Mesendoderm (in vitro differentiated cells): ENCODE measurements around the gene NSFL1C.

Source experiments
- DNase-seq: peaks from one replicate; pipeline ENCODE4 v3.0.0; 2013
- H2AK5ac ChIP-seq: 2 replicates; pipeline ENCODE4 v1.6.1; 2013; ENCODE audit warnings: low read length, inconsistent platforms
- H2BK120ac ChIP-seq: 2 replicates; pipeline ENCODE4 v1.6.1; 2013; ENCODE audit warnings: low read depth, mild to moderate bottlenecking, low read length, moderate library complexity, mixed read lengths
- H2BK15ac ChIP-seq: replicated peaks from 2 replicates; pipeline ENCODE4 v1.6.1; 2013; ENCODE audit warnings: low read depth, mild to moderate bottlenecking, moderate library complexity
- H2BK5ac ChIP-seq: 2 replicates; pipeline ENCODE4 v1.6.1; 2013; ENCODE audit warnings: low read length, inconsistent platforms
- H3K18ac ChIP-seq: 2 replicates; pipeline ENCODE4 v1.6.1; 2013; ENCODE audit warnings: mild to moderate bottlenecking, low read length, mixed read lengths
- H3K23ac ChIP-seq: one replicate; pipeline ENCODE4 v1.6.1; 2013; ENCODE audit warnings: low read length
- H3K27ac ChIP-seq: 2 replicates; pipeline ENCODE4 v1.5.1; 2013; ENCODE audit warnings: low read depth, mild to moderate bottlenecking, inconsistent platforms, low read length, moderate library complexity
- H3K27me3 ChIP-seq: 2 replicates; pipeline ENCODE4 v1.6.1; 2013; ENCODE audit warnings: low read length, control low read depth, mild to moderate bottlenecking, inconsistent platforms; ENCODE audit not compliant: insufficient read depth, poor library complexity
- H3K36me3 ChIP-seq: 2 replicates; pipeline ENCODE4 v1.6.1; 2013; ENCODE audit warnings: low read length, inconsistent platforms; ENCODE audit not compliant: control insufficient read depth, insufficient read depth
- H3K4ac ChIP-seq: one replicate; pipeline ENCODE4 v1.6.1; 2013; ENCODE audit warnings: low read depth, mild to moderate bottlenecking, low read length, moderate library complexity
- H3K4me1 ChIP-seq: 2 replicates; pipeline ENCODE4 v1.6.1; 2013; ENCODE audit warnings: low read depth, low read length, inconsistent platforms; ENCODE audit not compliant: control insufficient read depth
- H3K4me2 ChIP-seq: 2 replicates; pipeline ENCODE4 v1.6.1; 2013; ENCODE audit warnings: low read length
- H3K4me3 ChIP-seq: 2 replicates; pipeline ENCODE4 v1.5.1; 2013; ENCODE audit warnings: mild to moderate bottlenecking, low read length
- H3K56ac ChIP-seq: one replicate; pipeline ENCODE4 v1.6.1; 2013; ENCODE audit warnings: low read length
- H3K79me1 ChIP-seq: 2 replicates; pipeline ENCODE4 v1.6.1; 2013; ENCODE audit warnings: low read length, inconsistent platforms
- H3K79me2 ChIP-seq: 2 replicates; pipeline ENCODE4 v1.6.1; 2013; ENCODE audit warnings: mild to moderate bottlenecking, low read length; ENCODE audit not compliant: control insufficient read depth, insufficient read depth
- H3K9ac ChIP-seq: 2 replicates; pipeline ENCODE4 v1.6.1; 2013; ENCODE audit warnings: low read length, inconsistent platforms
- H4K5ac ChIP-seq: one replicate; pipeline ENCODE4 v1.6.1; 2013; ENCODE audit warnings: low read length
- H4K8ac ChIP-seq: one replicate; pipeline ENCODE4 v1.6.1; 2013; ENCODE audit warnings: low read depth, mild to moderate bottlenecking, control low read depth, low read length, moderate library complexity
- WGBS: extraction: QIAGEN DNeasy Blood & Tissue Kit; methylation state at CpG from one replicate; pipeline ENCODE4 v1.1.7; 2013; ENCODE audit warnings: low lambda C conversion rate, missing lambda C conversion rate; ENCODE audit not compliant: insufficient coverage; ENCODE audit errors: extremely low coverage; 5-methylcytosine and 5-hydroxymethylcytosine counted together

Gene NSFL1C

DNA sequence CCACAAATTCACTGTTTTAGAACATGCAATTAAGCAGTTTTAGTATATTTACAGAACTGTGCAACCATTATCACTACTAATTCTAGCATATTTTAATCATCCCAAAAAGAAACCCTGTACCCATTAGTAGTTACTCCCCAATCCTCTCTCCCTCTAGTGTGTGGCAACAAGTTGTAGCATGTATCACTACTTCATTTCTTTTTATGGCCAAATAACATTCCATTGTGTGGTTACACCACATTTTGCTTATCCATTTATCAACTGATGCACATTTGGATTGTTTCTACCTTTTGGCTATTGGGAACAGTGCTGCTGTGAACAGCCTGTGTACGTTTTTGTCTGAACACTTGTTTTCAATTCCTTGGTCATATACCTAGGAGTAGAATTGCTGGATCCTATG lies 42.3 kb downstream of the NSFL1C start:
- no CpG with 5 or more reads among the region's 1 CpG for WGBS
- H3K9ac ChIP-seq, result no peak overlapping the region

DNA sequence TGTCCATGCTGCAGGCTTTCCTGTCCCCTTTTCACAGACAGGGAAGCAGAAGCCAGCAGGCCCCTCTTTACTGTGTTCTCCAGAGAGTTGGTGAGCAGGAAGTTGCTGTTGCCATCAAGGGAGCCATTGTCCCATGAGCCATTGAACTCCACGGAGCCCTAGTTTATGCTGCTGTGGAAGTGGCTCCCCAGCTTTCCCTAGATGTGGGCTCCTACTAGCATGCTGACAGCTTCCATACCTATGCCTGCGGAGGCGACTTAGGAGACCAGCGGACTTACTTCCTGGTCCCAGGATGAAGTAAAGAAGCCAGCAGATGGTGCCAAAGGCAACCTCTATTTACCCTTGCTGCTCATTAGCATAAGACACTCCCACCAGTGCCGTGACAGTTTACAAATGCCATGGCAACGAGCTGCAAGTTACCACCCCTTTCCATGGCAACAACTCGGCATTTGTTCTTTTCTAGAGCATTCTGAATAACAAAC lies 43.0 kb downstream of the NSFL1C start:
- H3K9ac ChIP-seq, result no peak overlapping the region
- H3K4me3 ChIP-seq, result no peak overlapping the region
- no peak overlapping the region for H2BK120ac ChIP-seq
- H3K36me3 ChIP-seq, result no peaks in the 10 kb centered on the region
- peak overlapping the region; percentile 12 for H3K56ac ChIP-seq
- no peak overlapping the region for H3K4me2 ChIP-seq
- no peak overlapping the region for H4K5ac ChIP-seq
- peaks cover 8% of the 10 kb centered on the region for H3K4me1 ChIP-seq
- H4K8ac ChIP-seq, result no peak overlapping the region
- no peaks in the 10 kb centered on the region for H3K79me2 ChIP-seq
- H3K79me1 ChIP-seq, result no peaks in the 10 kb centered on the region
- H3K18ac ChIP-seq, result no peak overlapping the region
- H3K4ac ChIP-seq, result no peak overlapping the region
- peak; percentile 99 for DNase-seq
- no peak overlapping the region for H2BK5ac ChIP-seq
- H3K27me3 ChIP-seq, result no peaks in the 10 kb centered on the region
- no peak overlapping the region for H2AK5ac ChIP-seq
- no peak overlapping the region for H2BK15ac ChIP-seq
- H3K27ac ChIP-seq, result no peak overlapping the region
- no peak overlapping the region for H3K23ac ChIP-seq
- no CpG with 5 or more reads among the region's 7 CpGs for WGBS

More for the DNA sequence above, 42.3 kb downstream of the NSFL1C start:
- Histone ChIP-seq H4K8ac (no peak overlapping the region), H3K27me3 (no peaks in the 10 kb centered on the region), H3K4me1 (peaks cover 11% of the 10 kb centered on the region), H4K5ac (no peak overlapping the region), H3K23ac (no peak overlapping the region), H3K18ac (no peak overlapping the region), H3K79me1 (no peaks in the 10 kb centered on the region), H3K36me3 (no peaks in the 10 kb centered on the region), H3K56ac (no peak overlapping the region), H2BK5ac (no peak overlapping the region), H3K4me2 (no peak overlapping the region), H2AK5ac (no peak overlapping the region), H2BK120ac (no peak overlapping the region), H3K79me2 (no peaks in the 10 kb centered on the region), H3K27ac (no peak overlapping the region), H2BK15ac (no peak overlapping the region), H3K4ac (no peak overlapping the region), H3K4me3 (no peak overlapping the region)
- no peak for DNase-seq

DNA sequence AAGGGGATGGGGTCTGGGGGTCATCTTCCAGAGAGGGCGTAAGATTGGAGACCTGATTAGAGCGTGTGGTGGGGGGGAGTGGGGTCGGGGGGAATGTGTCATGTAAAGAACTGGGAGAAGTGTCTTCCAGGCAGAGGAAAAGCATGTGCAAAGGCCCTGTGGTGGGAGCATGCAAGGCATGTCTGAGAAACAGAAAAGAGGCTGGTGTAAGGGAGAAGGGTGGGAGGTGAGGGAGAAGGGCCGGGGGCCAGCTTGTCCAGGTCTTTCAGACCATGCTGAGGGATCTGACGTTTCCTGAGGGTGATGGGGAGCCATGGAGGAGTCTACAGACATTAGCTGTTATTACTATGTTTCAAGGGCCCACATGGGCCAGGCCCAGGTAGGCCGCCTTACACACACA lies 43.4 kb downstream of the NSFL1C start:
- H3K79me1 ChIP-seq, result no peaks in the 10 kb centered on the region
- no peak overlapping the region for H2BK120ac ChIP-seq

DNA sequence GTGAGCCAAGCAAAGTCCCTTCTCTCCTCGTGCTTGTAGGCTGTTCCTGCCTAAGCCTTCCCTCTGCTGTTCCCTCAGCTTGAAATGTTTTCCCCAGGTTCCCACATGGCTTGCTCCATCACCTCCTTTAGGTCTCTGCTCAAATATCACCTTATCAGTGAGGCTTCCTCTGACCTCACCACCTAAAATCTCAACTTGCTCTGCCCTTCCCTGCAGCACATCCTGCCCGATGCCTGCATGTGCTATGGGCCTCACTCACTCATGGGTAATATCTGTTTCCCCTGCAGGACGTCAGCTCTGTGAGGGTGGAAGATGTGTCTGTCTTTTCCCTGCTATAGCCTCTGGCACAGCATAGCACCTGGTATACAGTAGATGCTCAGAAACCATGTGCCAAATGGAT lies 43.9 kb downstream of the NSFL1C start:
- H2BK5ac ChIP-seq, result no peak overlapping the region
- no peak overlapping the region for H2BK15ac ChIP-seq
- WGBS, result no CpG with 5 or more reads among the region's 3 CpGs
- no peak overlapping the region for H2AK5ac ChIP-seq
- H3K4me2 ChIP-seq, result no peak overlapping the region
- no peak overlapping the region for H2BK120ac ChIP-seq
- H3K4me1 ChIP-seq, result peaks cover 5% of the 10 kb centered on the region
- DNase-seq, result peak; percentile 90
- no peak overlapping the region for H3K9ac ChIP-seq
- H3K79me2 ChIP-seq, result no peaks in the 10 kb centered on the region
- H4K8ac ChIP-seq, result no peak overlapping the region
- no peak overlapping the region for H4K5ac ChIP-seq
- no peak overlapping the region for H3K4ac ChIP-seq
- no peaks in the 10 kb centered on the region for H3K79me1 ChIP-seq
- H3K27ac ChIP-seq, result no peak overlapping the region
- H3K36me3 ChIP-seq, result no peaks in the 10 kb centered on the region
- no peak overlapping the region for H3K18ac ChIP-seq
- no peak overlapping the region for H3K4me3 ChIP-seq
- no peak overlapping the region for H3K56ac ChIP-seq
- no peaks in the 10 kb centered on the region for H3K27me3 ChIP-seq
- no peak overlapping the region for H3K23ac ChIP-seq

More for the DNA sequence above, 43.4 kb downstream of the NSFL1C start:
- peak overlapping the region; percentile 12 for H3K56ac ChIP-seq
- no peak overlapping the region for H4K8ac ChIP-seq
- H3K4me3 ChIP-seq, result no peak overlapping the region
- no peak overlapping the region for H3K4me2 ChIP-seq
- no peak overlapping the region for H3K9ac ChIP-seq
- H3K27ac ChIP-seq, result no peak overlapping the region
- no peak overlapping the region for H3K18ac ChIP-seq
- no peak overlapping the region for H4K5ac ChIP-seq
- H2BK5ac ChIP-seq, result no peak overlapping the region
- no peaks in the 10 kb centered on the region for H3K79me2 ChIP-seq
- no peak for DNase-seq
- H3K4ac ChIP-seq, result no peak overlapping the region
- no peaks in the 10 kb centered on the region for H3K27me3 ChIP-seq
- H3K36me3 ChIP-seq, result no peaks in the 10 kb centered on the region
- peaks cover 8% of the 10 kb centered on the region for H3K4me1 ChIP-seq
- H2AK5ac ChIP-seq, result no peak overlapping the region
- WGBS, result no CpG with 5 or more reads among the region's 6 CpGs
- H2BK15ac ChIP-seq, result no peak overlapping the region
- no peak overlapping the region for H3K23ac ChIP-seq

DNA sequence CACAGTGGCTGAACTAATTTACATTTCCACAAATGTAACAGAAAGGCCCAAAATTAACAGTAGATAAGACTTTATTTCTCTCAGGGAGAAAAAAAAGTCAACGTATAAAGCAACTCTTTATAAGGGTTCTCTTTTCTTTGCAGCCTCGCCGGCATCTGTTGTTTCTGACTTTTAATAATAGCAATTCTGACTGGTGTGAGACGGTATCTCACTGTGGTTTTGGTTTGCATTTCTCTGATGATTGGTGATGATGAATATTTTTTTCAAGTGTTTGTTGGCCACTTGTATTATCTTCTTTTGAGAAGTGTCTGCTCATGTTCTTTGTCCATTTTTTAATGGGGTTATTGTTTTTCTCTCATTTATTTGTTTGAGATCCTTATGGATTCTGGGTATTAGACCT lies 46.6 kb downstream of the NSFL1C start:
- Histone ChIP-seq H4K8ac (no peak overlapping the region), H3K27ac (no peak overlapping the region)
- WGBS, result no CpG with 5 or more reads among the region's 4 CpGs

DNA sequence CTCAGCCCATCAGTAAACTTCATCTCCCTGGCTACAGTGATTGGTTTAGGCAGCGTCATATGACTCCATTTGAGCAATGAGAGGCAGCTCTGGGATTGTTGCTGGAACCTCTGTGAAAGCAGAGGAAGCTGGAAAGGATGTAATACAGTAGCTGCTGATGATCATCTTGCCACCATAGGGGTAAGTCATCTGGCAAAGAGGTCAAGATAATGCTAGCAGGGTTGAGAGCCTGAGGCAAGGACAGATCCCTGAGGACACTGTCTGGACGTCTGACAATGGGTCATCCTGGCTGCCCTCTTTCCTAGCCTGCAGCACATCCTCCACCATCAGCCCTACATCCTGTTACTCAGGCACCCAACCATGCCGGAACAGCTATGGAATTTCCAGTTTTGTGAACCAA lies 48.3 kb downstream of the NSFL1C start:
- Histone ChIP-seq H2BK5ac (no peak overlapping the region), H3K18ac (no peak overlapping the region), H2BK15ac (no peak overlapping the region), H3K23ac (no peak overlapping the region), H4K8ac (no peak overlapping the region), H3K9ac (no peak overlapping the region), H3K4me1 (no peaks in the 10 kb centered on the region), H3K36me3 (no peaks in the 10 kb centered on the region), H3K27me3 (no peaks in the 10 kb centered on the region), H2BK120ac (no peak overlapping the region), H3K4ac (no peak overlapping the region), H3K79me2 (no peaks in the 10 kb centered on the region), H3K79me1 (no peaks in the 10 kb centered on the region), H3K27ac (no peak overlapping the region), H3K56ac (no peak overlapping the region), H4K5ac (no peak overlapping the region), H3K4me3 (no peak overlapping the region), H2AK5ac (no peak overlapping the region), H3K4me2 (no peak overlapping the region)
- WGBS, result no CpG with 5 or more reads among the region's 3 CpGs
- DNase-seq, result no peak

More for the DNA sequence above, 46.6 kb downstream of the NSFL1C start:
- H3K79me1 ChIP-seq, result no peaks in the 10 kb centered on the region
- no peak overlapping the region for H2BK15ac ChIP-seq
- no peaks in the 10 kb centered on the region for H3K4me1 ChIP-seq
- no peak overlapping the region for H2AK5ac ChIP-seq
- no peak overlapping the region for H2BK5ac ChIP-seq
- no peaks in the 10 kb centered on the region for H3K36me3 ChIP-seq
- H3K9ac ChIP-seq, result no peak overlapping the region
- H3K4me3 ChIP-seq, result no peak overlapping the region
- H3K18ac ChIP-seq, result no peak overlapping the region
- no peak overlapping the region for H2BK120ac ChIP-seq
- no peak for DNase-seq
- no peak overlapping the region for H3K4me2 ChIP-seq
- H3K79me2 ChIP-seq, result no peaks in the 10 kb centered on the region
- H3K27me3 ChIP-seq, result no peaks in the 10 kb centered on the region
- H3K56ac ChIP-seq, result no peak overlapping the region
- no peak overlapping the region for H4K5ac ChIP-seq
- H3K23ac ChIP-seq, result no peak overlapping the region
- H3K4ac ChIP-seq, result no peak overlapping the region
